ENCODE measurements around the gene LEFTY1. TPM values are rescaled to one million over a fixed set of nuclear protein-coding genes. Genes with fewer than 3 reads are reported as not detected.

The LEFTY1 gene
- polyA plus RNA-seq, 3 donors, result 0.13 TPM; not detected in 2

DNA sequence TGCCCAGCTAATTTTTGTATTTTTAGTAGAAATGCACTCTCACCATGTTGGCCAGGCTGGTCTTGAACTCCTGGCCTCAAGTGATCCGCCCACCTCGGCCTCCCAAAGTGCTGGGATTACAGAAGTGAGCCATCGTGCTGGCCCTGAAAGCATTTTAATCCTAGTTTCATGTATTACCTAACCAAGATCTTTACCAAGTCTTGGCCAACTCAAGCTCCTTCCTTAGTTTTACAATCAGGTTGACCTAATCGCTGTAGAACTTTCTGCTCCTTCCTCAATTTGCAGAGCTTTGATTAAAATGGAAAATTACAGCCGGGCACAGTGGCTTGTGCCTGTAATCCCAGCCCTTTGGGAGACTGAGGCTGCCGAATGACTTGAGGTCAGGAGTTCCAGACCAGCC is 3.6 kb downstream of the LEFTY1 start:
- 29% methylated on average over 5 of the region's 6 CpGs for WGBS (ENCODE audit: insufficient coverage)
- Mint-ChIP-seq H3K27ac (peak overlapping the region in 1 of 7 donors; percentile 53), H3K4me1 (peaks cover 27% of the 10 kb centered on the region)

DNA sequence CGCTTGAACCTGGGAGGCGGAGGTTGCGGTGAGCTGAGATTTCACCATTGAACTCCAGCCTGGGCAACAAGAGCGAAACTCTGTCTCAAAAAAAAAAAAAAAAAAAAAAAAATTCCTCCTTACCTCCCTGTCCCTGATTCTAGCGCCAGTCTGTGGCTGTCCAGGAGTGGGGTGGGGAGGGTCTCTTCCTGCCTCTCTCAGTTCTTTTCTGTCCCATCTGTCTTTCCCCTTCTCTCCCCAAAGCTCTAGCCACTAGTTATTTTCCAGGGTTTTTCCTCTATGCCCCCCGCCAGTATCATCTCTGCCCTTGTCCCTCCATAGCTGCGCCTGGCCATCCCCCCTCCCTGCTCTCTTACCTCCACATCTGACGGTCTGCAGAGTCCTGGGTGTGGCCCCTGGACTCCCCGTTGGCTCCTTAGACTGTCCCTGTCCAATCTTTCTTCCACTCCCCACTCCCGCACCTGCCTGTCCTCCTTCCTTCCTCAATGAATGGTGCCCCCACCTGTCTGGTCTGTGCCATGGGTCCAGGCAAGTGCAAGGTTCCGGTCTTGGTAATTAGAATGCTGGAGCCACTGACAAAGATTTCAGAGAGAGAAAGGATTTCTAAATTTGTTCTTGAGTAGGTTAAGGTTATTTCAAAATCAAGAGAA is 5.2 kb downstream of the LEFTY1 start:
- Histone ChIP-seq H4K20me1 (ENCODE audit: insufficient read depth, low read length) (peaks cover 28% of the 10 kb centered on the region), H3K9ac (ENCODE audit: insufficient read depth, low read length, poor library complexity, severe bottlenecking) (no peak overlapping the region), H3K27me3 (ENCODE audit: control insufficient read depth in 2 of 2, insufficient read depth in 2 of 2, low read length in 2 of 2) (peaks cover 0 to 5% of the 10 kb centered on the region in 2 donors), H3K79me2 (ENCODE audit: insufficient read depth, low read length) (peaks cover 37% of the 10 kb centered on the region), H3K4me3 (replicated peaks in 1 of 3; ENCODE audit: low read depth in 2 of 3, low read length in 3 of 3) (peak overlapping the region in 1 of 3 experiments; percentile 100), H2AFZ (ENCODE audit: insufficient read depth, low read depth, low read length, poor library complexity, severe bottlenecking) (no peak overlapping the region), H3K9me3 (replicated peaks in 1 of 2; ENCODE audit: control insufficient read depth in 1 of 2, insufficient read depth in 1 of 2, low read length in 2 of 2) (no peaks in the 10 kb centered on the region), H3K4me1 (ENCODE audit: control insufficient read depth in 1 of 2, insufficient read depth in 2 of 2, low read length in 2 of 2) (peaks cover 33 to 40% of the 10 kb centered on the region in 2 donors), H3K4me2 (replicated peaks; ENCODE audit: extremely low read depth, low read length, poor library complexity, severe bottlenecking) (no peak overlapping the region), H3K27ac (ENCODE audit: low read depth in 1 of 2, low read length in 2 of 2) (no peak overlapping the region), H3K36me3 (replicated peaks in 1 of 2; ENCODE audit: control insufficient read depth in 1 of 2, insufficient read depth in 2 of 2, low read length in 2 of 2) (no peaks in the 10 kb centered on the region)
- DNase-seq, result no peak
- Mint-ChIP-seq H3K27me3 (ENCODE audit: low read depth in 3 of 3) (peaks cover 10 to 18% (median 11%) of the 10 kb centered on the region in 3 donors), H3K4me1 (peaks cover 43% of the 10 kb centered on the region), H3K4me3 (peak overlapping the region; percentile 97), H3K9me3 (peaks cover 0 to 3% (median 0%) of the 10 kb centered on the region in 7 donors), H3K36me3 (peaks cover 2 to 9% of the 10 kb centered on the region in 2 donors), H3K27ac (no peak overlapping the region)
- TF ChIP-seq, protein P1, sequence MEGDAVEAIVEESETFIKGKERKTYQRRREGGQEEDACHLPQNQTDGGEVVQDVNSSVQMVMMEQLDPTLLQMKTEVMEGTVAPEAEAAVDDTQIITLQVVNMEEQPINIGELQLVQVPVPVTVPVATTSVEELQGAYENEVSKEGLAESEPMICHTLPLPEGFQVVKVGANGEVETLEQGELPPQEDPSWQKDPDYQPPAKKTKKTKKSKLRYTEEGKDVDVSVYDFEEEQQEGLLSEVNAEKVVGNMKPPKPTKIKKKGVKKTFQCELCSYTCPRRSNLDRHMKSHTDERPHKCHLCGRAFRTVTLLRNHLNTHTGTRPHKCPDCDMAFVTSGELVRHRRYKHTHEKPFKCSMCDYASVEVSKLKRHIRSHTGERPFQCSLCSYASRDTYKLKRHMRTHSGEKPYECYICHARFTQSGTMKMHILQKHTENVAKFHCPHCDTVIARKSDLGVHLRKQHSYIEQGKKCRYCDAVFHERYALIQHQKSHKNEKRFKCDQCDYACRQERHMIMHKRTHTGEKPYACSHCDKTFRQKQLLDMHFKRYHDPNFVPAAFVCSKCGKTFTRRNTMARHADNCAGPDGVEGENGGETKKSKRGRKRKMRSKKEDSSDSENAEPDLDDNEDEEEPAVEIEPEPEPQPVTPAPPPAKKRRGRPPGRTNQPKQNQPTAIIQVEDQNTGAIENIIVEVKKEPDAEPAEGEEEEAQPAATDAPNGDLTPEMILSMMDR (IDR thresholded peaks at IDR 0.05), result no peak
- 100% methylated on average over 3 of the region's 11 CpGs for WGBS (ENCODE audit: insufficient coverage)
- intact Hi-C loops (cut with micrococcal nuclease), result no loop called here

More for the DNA sequence above, 3.6 kb downstream of the LEFTY1 start:
- H3K9me3 Mint-ChIP-seq, result peaks cover 0 to 3% (median 0%) of the 10 kb centered on the region in 7 donors
- H3K4me3 Mint-ChIP-seq, result peak overlapping the region in 1 of 2 donors; percentile 35
- H3K27ac ChIP-seq (ENCODE audit: low read depth in 1 of 2, low read length in 2 of 2), result no peak overlapping the region
- H3K4me1 ChIP-seq (ENCODE audit: control insufficient read depth in 1 of 2, insufficient read depth in 2 of 2, low read length in 2 of 2), result peaks cover 22 to 24% of the 10 kb centered on the region in 2 donors
- no peak overlapping the region for H3K9ac ChIP-seq (ENCODE audit: insufficient read depth, low read length, poor library complexity, severe bottlenecking)
- H2AFZ ChIP-seq (ENCODE audit: insufficient read depth, low read depth, low read length, poor library complexity, severe bottlenecking), result no peak overlapping the region
- peaks cover 12% of the 10 kb centered on the region for H4K20me1 ChIP-seq (ENCODE audit: insufficient read depth, low read length)
- intact Hi-C loops (cut with micrococcal nuclease), result no loop called here
- H3K79me2 ChIP-seq (ENCODE audit: insufficient read depth, low read length), result peaks cover 22% of the 10 kb centered on the region
- peaks cover 0 to 5% of the 10 kb centered on the region in 2 donors for H3K27me3 ChIP-seq (ENCODE audit: control insufficient read depth in 2 of 2, insufficient read depth in 2 of 2, low read length in 2 of 2)
- H3K4me2 ChIP-seq (replicated peaks; ENCODE audit: extremely low read depth, low read length, poor library complexity, severe bottlenecking), result no peak overlapping the region
- peaks cover 11 to 20% (median 12%) of the 10 kb centered on the region in 3 donors for H3K27me3 Mint-ChIP-seq (ENCODE audit: low read depth in 3 of 3)
- peaks cover 1 to 2% of the 10 kb centered on the region in 2 donors for H3K36me3 Mint-ChIP-seq
- TF ChIP-seq, protein P1 (IDR thresholded peaks at IDR 0.05), result no peak
- peak in 2 of 3 donors; percentile 24 to 26 for DNase-seq
- no peaks in the 10 kb centered on the region for H3K9me3 ChIP-seq (replicated peaks in 1 of 2; ENCODE audit: control insufficient read depth in 1 of 2, insufficient read depth in 1 of 2, low read length in 2 of 2)
- no peak overlapping the region for H3K4me3 ChIP-seq (replicated peaks in 1 of 3; ENCODE audit: low read depth in 2 of 3, low read length in 3 of 3)
- no peaks in the 10 kb centered on the region for H3K36me3 ChIP-seq (replicated peaks in 1 of 2; ENCODE audit: control insufficient read depth in 1 of 2, insufficient read depth in 2 of 2, low read length in 2 of 2)

Data from CD14-positive monocyte (primary cell).